Endothelial cell of umbilical vein (primary cell): ENCODE measurements around the gene CNDP1.

Source experiments
- EZH2 ChIP-seq: IDR thresholded peaks from 2 replicates; pipeline ENCODE4 v1.6.1; 2012; ENCODE audit warnings: borderline replicate concordance, low read depth, mild to moderate bottlenecking, moderate library complexity, low read length, inconsistent platforms; ENCODE audit not compliant: severe bottlenecking
- POLR2AphosphoS5 ChIP-seq: IDR thresholded peaks from 2 replicates; pipeline ENCODE4 v1.6.1; 2012; ENCODE audit warnings: low read depth, mild to moderate bottlenecking, control low read depth, low read length, moderate library complexity; ENCODE audit not compliant: insufficient read depth
- TF ChIP-seq, protein P1 (sequence below), 2 donors: IDR thresholded peaks; 1 replicate in 1 of 2; 2 replicates in 1 of 2; pipeline ENCODE4 v1.5.1; 2011; ENCODE audit warnings: low read length in 2 of 2, mild to moderate bottlenecking in 2 of 2, moderate library complexity in 2 of 2, control low read depth in 1 of 2, inconsistent platforms in 1 of 2, low read depth in 1 of 2; ENCODE audit not compliant: insufficient read depth in 1 of 2; ENCODE audit errors: extremely low read depth in 1 of 2
- TF ChIP-seq, protein P2 (sequence below): IDR thresholded peaks from 2 replicates; pipeline ENCODE4 v1.6.1; 2011; ENCODE audit not compliant: insufficient read depth, insufficient read length

DNA sequence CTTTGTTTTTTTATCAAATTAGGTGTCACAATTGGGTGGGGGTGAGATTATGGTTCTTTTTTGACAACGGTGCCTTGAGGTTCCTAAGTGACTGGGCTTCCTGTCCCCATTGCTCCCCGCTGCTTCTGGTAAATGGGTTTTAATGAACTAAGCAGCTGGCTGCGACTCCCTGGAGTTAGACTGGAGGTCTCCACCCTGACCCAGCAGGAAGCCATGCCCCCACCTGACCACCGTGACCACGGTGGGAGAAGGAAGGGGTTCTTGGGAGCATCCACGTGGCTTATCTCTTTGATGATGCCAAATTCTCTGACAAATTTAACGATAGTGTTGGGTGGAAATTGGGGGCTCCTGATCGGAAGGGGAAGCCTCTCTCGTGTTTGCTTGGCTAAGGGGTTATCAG lies 25.9 kb upstream of the CNDP1 start:
- TF ChIP-seq, protein P1, sequence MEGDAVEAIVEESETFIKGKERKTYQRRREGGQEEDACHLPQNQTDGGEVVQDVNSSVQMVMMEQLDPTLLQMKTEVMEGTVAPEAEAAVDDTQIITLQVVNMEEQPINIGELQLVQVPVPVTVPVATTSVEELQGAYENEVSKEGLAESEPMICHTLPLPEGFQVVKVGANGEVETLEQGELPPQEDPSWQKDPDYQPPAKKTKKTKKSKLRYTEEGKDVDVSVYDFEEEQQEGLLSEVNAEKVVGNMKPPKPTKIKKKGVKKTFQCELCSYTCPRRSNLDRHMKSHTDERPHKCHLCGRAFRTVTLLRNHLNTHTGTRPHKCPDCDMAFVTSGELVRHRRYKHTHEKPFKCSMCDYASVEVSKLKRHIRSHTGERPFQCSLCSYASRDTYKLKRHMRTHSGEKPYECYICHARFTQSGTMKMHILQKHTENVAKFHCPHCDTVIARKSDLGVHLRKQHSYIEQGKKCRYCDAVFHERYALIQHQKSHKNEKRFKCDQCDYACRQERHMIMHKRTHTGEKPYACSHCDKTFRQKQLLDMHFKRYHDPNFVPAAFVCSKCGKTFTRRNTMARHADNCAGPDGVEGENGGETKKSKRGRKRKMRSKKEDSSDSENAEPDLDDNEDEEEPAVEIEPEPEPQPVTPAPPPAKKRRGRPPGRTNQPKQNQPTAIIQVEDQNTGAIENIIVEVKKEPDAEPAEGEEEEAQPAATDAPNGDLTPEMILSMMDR (IDR thresholded peaks at IDR 0.05; ENCODE audit: extremely low read depth in 1 of 2, insufficient read depth in 1 of 2, low read depth in 1 of 2, low read length in 2 of 2) = no peak
- TF ChIP-seq POLR2AphosphoS5 = no peak
- TF ChIP-seq EZH2 = no peak
- TF ChIP-seq, protein P2, sequence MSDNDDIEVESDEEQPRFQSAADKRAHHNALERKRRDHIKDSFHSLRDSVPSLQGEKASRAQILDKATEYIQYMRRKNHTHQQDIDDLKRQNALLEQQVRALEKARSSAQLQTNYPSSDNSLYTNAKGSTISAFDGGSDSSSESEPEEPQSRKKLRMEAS = no peak
